Stimulated activated effector memory CD8-positive, alpha-beta T cell treated with anti-CD3 and anti-CD28 coated beads, Interleukin-12 subunit alpha, Interleukin-12 subunit beta, amount 100 ng/mL, for 72 hours (primary cell): ENCODE data around the gene SCARB1.

Experiments used
- ATAC-seq: fragments of 150-1000 bp; cut with Tn5 transposase; 2 replicates; pipeline ENCODE4 v1.10.0; 2021
- DNase-seq, 2 donors: peaks; one replicate each; pipeline ENCODE4 v3.0.0; 2021 to 2022; ENCODE audit warnings: low spot score in 2 of 2
- H3K27ac Mint-ChIP-seq: one replicate; pipeline ENCODE4 v1.8.0; 2022; ENCODE audit warnings: mild to moderate bottlenecking, mixed read lengths
- H3K36me3 Mint-ChIP-seq: one replicate; pipeline ENCODE4 v1.8.0; 2022; ENCODE audit warnings: mild to moderate bottlenecking, mixed read lengths
- H3K4me1 Mint-ChIP-seq: one replicate; pipeline ENCODE4 v1.8.0; 2022; ENCODE audit warnings: mixed read lengths
- H3K4me3 Mint-ChIP-seq: one replicate; pipeline ENCODE4 v1.8.0; 2022; ENCODE audit warnings: mild to moderate bottlenecking, mixed read lengths
- H3K9me3 Mint-ChIP-seq: one replicate; pipeline ENCODE4 v1.8.0; 2022; ENCODE audit warnings: mixed read lengths

The SCARB1 gene

GRCh38 chr12:124871297-124871696, 7.6 kb upstream of the SCARB1 start:
- peaks cover 18% of the 10 kb centered on the region for H3K4me1 Mint-ChIP-seq
- H3K4me3 Mint-ChIP-seq = no peak overlapping the region
- H3K27ac Mint-ChIP-seq = no peak overlapping the region
- no peaks in the 10 kb centered on the region for H3K9me3 Mint-ChIP-seq
- no peaks in the 10 kb centered on the region for H3K36me3 Mint-ChIP-seq
- ATAC-seq = no peak
- no peak for DNase-seq

- H3K36me3 Mint-ChIP-seq = no peaks in the 10 kb centered on the region
- no peak overlapping the region for H3K27ac Mint-ChIP-seq
- ATAC-seq (no peak), DNase-seq (no peak)
- H3K4me3 Mint-ChIP-seq = no peak overlapping the region
- H3K4me1 Mint-ChIP-seq = peaks cover 18% of the 10 kb centered on the region
- no peaks in the 10 kb centered on the region for H3K9me3 Mint-ChIP-seq
Observed at GRCh38 chr12:124870515-124870914, 6.9 kb upstream of the SCARB1 start.

- Mint-ChIP-seq H3K9me3 (no peaks in the 10 kb centered on the region), H3K27ac (no peak overlapping the region), H3K36me3 (peaks cover 4% of the 10 kb centered on the region), H3K4me1 (peaks cover 23% of the 10 kb centered on the region), H3K4me3 (no peak overlapping the region)
- ATAC-seq (peak; percentile 31), DNase-seq (no peak)
Observed at GRCh38 chr12:124869059-124869665, 5.5 kb upstream of the SCARB1 start.

GRCh38 chr12:124868252-124869058, 4.8 kb upstream of the SCARB1 start:
- Mint-ChIP-seq H3K4me1 (peaks cover 27% of the 10 kb centered on the region), H3K27ac (no peak overlapping the region), H3K4me3 (no peak overlapping the region), H3K9me3 (no peaks in the 10 kb centered on the region), H3K36me3 (peaks cover 6% of the 10 kb centered on the region)
- ATAC-seq (no peak), DNase-seq (no peak)

- ATAC-seq (no peak), DNase-seq (no peak)
- peaks cover 33% of the 10 kb centered on the region for H3K4me1 Mint-ChIP-seq
- no peak overlapping the region for H3K27ac Mint-ChIP-seq
- no peak overlapping the region for H3K4me3 Mint-ChIP-seq
- no peaks in the 10 kb centered on the region for H3K9me3 Mint-ChIP-seq
- H3K36me3 Mint-ChIP-seq = peaks cover 6% of the 10 kb centered on the region
Observed at GRCh38 chr12:124867401-124867930, 3.8 kb upstream of the SCARB1 start.

- no peak overlapping the region for H3K4me3 Mint-ChIP-seq
- peaks cover 38% of the 10 kb centered on the region for H3K4me1 Mint-ChIP-seq
- no peak for ATAC-seq
- H3K36me3 Mint-ChIP-seq = peaks cover 6% of the 10 kb centered on the region
- DNase-seq = no peak
- H3K27ac Mint-ChIP-seq = no peak overlapping the region
- no peaks in the 10 kb centered on the region for H3K9me3 Mint-ChIP-seq
Observed at GRCh38 chr12:124866883-124867400, 3.3 kb upstream of the SCARB1 start.

GRCh38 chr12:124866195-124866882, 2.7 kb upstream of the SCARB1 start:
- Mint-ChIP-seq H3K27ac (no peak overlapping the region), H3K4me3 (no peak overlapping the region), H3K4me1 (peaks cover 44% of the 10 kb centered on the region), H3K36me3 (peaks cover 6% of the 10 kb centered on the region), H3K9me3 (no peaks in the 10 kb centered on the region)
- ATAC-seq (no peak), DNase-seq (no peak)

GRCh38 chr12:124865728-124866127, 2.1 kb upstream of the SCARB1 start:
- H3K4me1 Mint-ChIP-seq = peaks cover 44% of the 10 kb centered on the region

GRCh38 chr12:124864326-124864752, 675 bp upstream of the SCARB1 start:
- no peak for DNase-seq
- H3K4me3 Mint-ChIP-seq = peak overlapping the region; percentile 75
- H3K27ac Mint-ChIP-seq = peak overlapping the region; percentile 97
- peaks cover 41% of the 10 kb centered on the region for H3K4me1 Mint-ChIP-seq
- no peak for ATAC-seq
- H3K36me3 Mint-ChIP-seq = peaks cover 18% of the 10 kb centered on the region
- H3K9me3 Mint-ChIP-seq = no peaks in the 10 kb centered on the region

More at GRCh38 chr12:124865728-124866127, 2.1 kb upstream of the SCARB1 start:
- DNase-seq (no peak), ATAC-seq (no peak)
- H3K9me3 Mint-ChIP-seq = no peaks in the 10 kb centered on the region
- no peak overlapping the region for H3K4me3 Mint-ChIP-seq
- H3K27ac Mint-ChIP-seq = no peak overlapping the region
- peaks cover 6% of the 10 kb centered on the region for H3K36me3 Mint-ChIP-seq

- peak in 1 of 2 donors; percentile 57 for DNase-seq
- H3K27ac Mint-ChIP-seq = peak overlapping the region; percentile 60
Observed at GRCh38 chr12:124862768-124863415, 772 bp downstream of the SCARB1 start.

GRCh38 chr12:124861898-124862676, 1.6 kb downstream of the SCARB1 start:
- DNase-seq = peak in 1 of 2 donors; percentile 55
- Mint-ChIP-seq H3K4me3 (peak overlapping the region; percentile 75), H3K9me3 (no peaks in the 10 kb centered on the region), H3K27ac (peak overlapping the region; percentile 60), H3K36me3 (peaks cover 18% of the 10 kb centered on the region), H3K4me1 (peaks cover 31% of the 10 kb centered on the region)
- ATAC-seq = peak; percentile 63

More at GRCh38 chr12:124862768-124863415, 772 bp downstream of the SCARB1 start:
- no peaks in the 10 kb centered on the region for H3K9me3 Mint-ChIP-seq
- peak overlapping the region; percentile 75 for H3K4me3 Mint-ChIP-seq
- peak; percentile 9 for ATAC-seq
- peaks cover 32% of the 10 kb centered on the region for H3K4me1 Mint-ChIP-seq
- H3K36me3 Mint-ChIP-seq = peaks cover 18% of the 10 kb centered on the region

- no peak overlapping the region for H3K27ac Mint-ChIP-seq
- no peaks in the 10 kb centered on the region for H3K9me3 Mint-ChIP-seq
Observed at GRCh38 chr12:124861492-124861891, 2.2 kb downstream of the SCARB1 start.

GRCh38 chr12:124857921-124858461, 5.7 kb downstream of the SCARB1 start:
- DNase-seq (no peak), ATAC-seq (no peak)
- peaks cover 12% of the 10 kb centered on the region for H3K36me3 Mint-ChIP-seq
- H3K4me3 Mint-ChIP-seq = no peak overlapping the region
- no peaks in the 10 kb centered on the region for H3K9me3 Mint-ChIP-seq
- H3K27ac Mint-ChIP-seq = no peak overlapping the region
- peaks cover 32% of the 10 kb centered on the region for H3K4me1 Mint-ChIP-seq

More at GRCh38 chr12:124861492-124861891, 2.2 kb downstream of the SCARB1 start:
- DNase-seq = no peak
- peaks cover 26% of the 10 kb centered on the region for H3K4me1 Mint-ChIP-seq
- H3K4me3 Mint-ChIP-seq = no peak overlapping the region
- ATAC-seq = no peak
- H3K36me3 Mint-ChIP-seq = peaks cover 18% of the 10 kb centered on the region

- ATAC-seq (no peak), DNase-seq (no peak)
- peaks cover 30% of the 10 kb centered on the region for H3K4me1 Mint-ChIP-seq
- H3K4me3 Mint-ChIP-seq = no peak overlapping the region
- no peak overlapping the region for H3K27ac Mint-ChIP-seq
- H3K9me3 Mint-ChIP-seq = no peaks in the 10 kb centered on the region
- peaks cover 12% of the 10 kb centered on the region for H3K36me3 Mint-ChIP-seq
Observed at GRCh38 chr12:124856842-124857178, 6.9 kb downstream of the SCARB1 start.
